Spleen (tissue), 11 donors: ENCODE results near the gene MAPKAP1. TPM values are rescaled to one million over a fixed set of nuclear protein-coding genes. Genes with fewer than 3 reads are reported as not detected.

Source experiments
- DNase-seq: peaks from one replicate; pipeline ENCODE4 v3.0.0-alpha.2; 2020
- H3K27ac ChIP-seq, 8 donors: fragments of 200-600 bp; sonication (generic) in 7 of 8; 1 replicate in 4 of 8; 2 replicates in 4 of 8; pipeline versions ENCODE4 v1.5.0 to v1.8.0; 2016 to 2021; ENCODE audit warnings: inconsistent platforms in 4 of 8, mild to moderate bottlenecking in 4 of 8, moderate library complexity in 1 of 8
- H3K27me3 ChIP-seq, 7 donors: fragments of 200-600 bp; sonication (generic) in 6 of 7; replicated peaks in 1 of 7; 1 replicate in 4 of 7; 2 replicates in 3 of 7; pipeline versions ENCODE4 v1.5.0 to v1.8.0; 2016 to 2021; ENCODE audit warnings: inconsistent platforms in 3 of 7, mild to moderate bottlenecking in 1 of 7
- H3K36me3 ChIP-seq, 6 donors: fragments of 200-600 bp; sonication (generic) in 5 of 6; 1 replicate in 4 of 6; 2 replicates in 2 of 6; pipeline versions ENCODE4 v1.5.0 to v1.8.0; 2016 to 2021; ENCODE audit warnings: inconsistent platforms in 2 of 6
- H3K4me1 ChIP-seq, 6 donors: fragments of 200-600 bp; sonication (generic) in 5 of 6; 1 replicate in 3 of 6; 2 replicates in 3 of 6; pipeline versions ENCODE4 v1.5.0 to v1.8.0; 2016 to 2021; ENCODE audit warnings: inconsistent platforms in 3 of 6
- H3K4me3 ChIP-seq, 8 donors: fragments of 200-600 bp; sonication (generic) in 7 of 8; 1 replicate in 4 of 8; 2 replicates in 4 of 8; pipeline versions ENCODE4 v1.5.0 to v1.8.0; 2016 to 2021; ENCODE audit warnings: inconsistent platforms in 4 of 8, mild to moderate bottlenecking in 4 of 8, moderate library complexity in 2 of 8
- H3K9me3 ChIP-seq, 8 donors: fragments of 200-600 bp; sonication (generic) in 7 of 8; 1 replicate in 4 of 8; 2 replicates in 4 of 8; pipeline versions ENCODE4 v1.5.0 to v1.8.0; 2016 to 2021; ENCODE audit warnings: inconsistent platforms in 4 of 8
- POLR2A ChIP-seq, 3 donors: fragments of 450-650 bp; IDR thresholded peaks; one replicate each; pipeline ENCODE4 v1.5.1; 2017; ENCODE audit warnings: antibody characterized with exemption in 3 of 3, mild to moderate bottlenecking in 1 of 3
- POLR2AphosphoS5 ChIP-seq, 3 donors: sonication (generic); formaldehyde crosslinking; IDR thresholded peaks; one replicate each; pipeline ENCODE4 v1.5.1; 2017; ENCODE audit warnings: antibody characterized with exemption in 3 of 3
- WGBS, 5 donors: extraction: QIAGEN DNeasy Blood & Tissue Kit in 3 of 5; methylation state at CpG; one replicate each; pipeline versions ENCODE4 v1.1.5 to v1.1.7; 2013 to 2018; 5-methylcytosine and 5-hydroxymethylcytosine counted together
- intact Hi-C: fragments of 100-400 bp; cut with DNase I; formaldehyde crosslinking; loops from one replicate; pipeline ENCODE4 v1.15.0; 2023; ENCODE audit warnings: low total_unique reads
- polyA plus RNA-seq, 3 donors: library from polyadenylated mRNA; stranded (reverse); fragments of 200-250 nt; gene quantifications; one replicate each; pipeline ENCODE4 v1.2.1, GENCODE V29; 2013
- total RNA-seq, 7 donors: library from RNA; depleted of rRNA in 3 of 7; stranded (reverse); fragments of >200 nt in 3 of 7; fragmentation: NEBNext Ultra II Directional in 4 of 7; extraction: Animal tissue kit (Norgen Biotek cat#: 25700) in 4 of 7; gene quantifications; one replicate each; pipeline versions ENCODE4 v1.1.0 to v1.2.1, GENCODE V29; 2016 to 2021
- TF ChIP-seq, protein P1 (sequence below), 11 experiments: fragments of 200-600 bp in 7 of 11; fragments of 450-650 bp in 4 of 11; sonication (generic) in 4 of 11; IDR thresholded peaks in 8 of 11; conservative IDR thresholded peaks in 3 of 11; 1 replicate in 7 of 11; 2 replicates in 4 of 11; pipeline versions ENCODE4 v1.4.0 to v1.8.0; 2016 to 2021; ENCODE audit warnings: antibody characterized with exemption in 11 of 11, inconsistent platforms in 4 of 11, mild to moderate bottlenecking in 1 of 11
- donor health status: healthy with polysubstance abuse.
- donor health status: DM: no; HTN: no; CAD: no; lungs with moderate emphysema.
- donor health status: DM: no; HTN: no; CAD: no.
- donor health status: Bipolar disorder and iron deficiency.
- donor health status: healthy.
- donor health status: DM: no; HTN: no; CAD: no.
- donor health status: DM: yes; HTN: yes; CAD: no.

Gene MAPKAP1
- total and polyA plus RNA-seq, 10 donors, result 37.2 to 77.2 (median 60.4) TPM

DNA sequence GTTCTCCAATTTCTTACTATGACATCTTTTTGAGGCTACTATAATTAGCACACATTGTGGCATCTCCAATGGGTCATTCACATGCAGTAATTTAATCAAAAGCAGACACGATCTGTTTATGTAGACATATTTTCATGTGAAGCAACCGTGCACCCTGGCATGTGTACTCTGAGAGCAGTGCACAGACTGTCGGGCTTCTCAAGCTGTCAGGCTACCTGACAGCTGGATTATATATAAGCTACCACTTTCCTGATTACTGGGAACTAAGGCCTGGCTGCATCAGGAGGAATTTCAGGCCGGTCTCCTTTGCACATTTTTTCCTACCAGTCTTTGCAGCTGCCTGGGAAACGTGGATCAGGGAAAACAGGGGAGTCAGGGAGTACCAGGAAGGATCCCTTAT, 197.5 kb downstream of the MAPKAP1 start:
- DNase-seq, result no peak
- 71 to 87% (median 78%) methylated on average over 5 of the region's 5 CpGs for whole genome bisulfite sequencing, 5 donors
- Histone ChIP-seq H3K4me3 (no peak overlapping the region), H3K27ac (peak overlapping the region in 1 of 8 donors; percentile 6), H3K9me3 (no peaks in the 10 kb centered on the region), H3K36me3 (peaks cover 0 to 27% (median 0%) of the 10 kb centered on the region in 6 donors), H3K4me1 (peaks cover 0 to 15% (median 3%) of the 10 kb centered on the region in 6 donors), H3K27me3 (no peaks in the 10 kb centered on the region)
- TF ChIP-seq, protein P1, sequence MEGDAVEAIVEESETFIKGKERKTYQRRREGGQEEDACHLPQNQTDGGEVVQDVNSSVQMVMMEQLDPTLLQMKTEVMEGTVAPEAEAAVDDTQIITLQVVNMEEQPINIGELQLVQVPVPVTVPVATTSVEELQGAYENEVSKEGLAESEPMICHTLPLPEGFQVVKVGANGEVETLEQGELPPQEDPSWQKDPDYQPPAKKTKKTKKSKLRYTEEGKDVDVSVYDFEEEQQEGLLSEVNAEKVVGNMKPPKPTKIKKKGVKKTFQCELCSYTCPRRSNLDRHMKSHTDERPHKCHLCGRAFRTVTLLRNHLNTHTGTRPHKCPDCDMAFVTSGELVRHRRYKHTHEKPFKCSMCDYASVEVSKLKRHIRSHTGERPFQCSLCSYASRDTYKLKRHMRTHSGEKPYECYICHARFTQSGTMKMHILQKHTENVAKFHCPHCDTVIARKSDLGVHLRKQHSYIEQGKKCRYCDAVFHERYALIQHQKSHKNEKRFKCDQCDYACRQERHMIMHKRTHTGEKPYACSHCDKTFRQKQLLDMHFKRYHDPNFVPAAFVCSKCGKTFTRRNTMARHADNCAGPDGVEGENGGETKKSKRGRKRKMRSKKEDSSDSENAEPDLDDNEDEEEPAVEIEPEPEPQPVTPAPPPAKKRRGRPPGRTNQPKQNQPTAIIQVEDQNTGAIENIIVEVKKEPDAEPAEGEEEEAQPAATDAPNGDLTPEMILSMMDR (IDR thresholded peaks at IDR 0.05 in 8 of 11, conservative IDR thresholded peaks at IDR 0.05 in 3 of 11), result no peak
- no peak for TF ChIP-seq POLR2A (IDR thresholded peaks at IDR 0.05)
- no peak for TF ChIP-seq POLR2AphosphoS5 (IDR thresholded peaks at IDR 0.05)
- intact Hi-C loops, result no loop called here

DNA sequence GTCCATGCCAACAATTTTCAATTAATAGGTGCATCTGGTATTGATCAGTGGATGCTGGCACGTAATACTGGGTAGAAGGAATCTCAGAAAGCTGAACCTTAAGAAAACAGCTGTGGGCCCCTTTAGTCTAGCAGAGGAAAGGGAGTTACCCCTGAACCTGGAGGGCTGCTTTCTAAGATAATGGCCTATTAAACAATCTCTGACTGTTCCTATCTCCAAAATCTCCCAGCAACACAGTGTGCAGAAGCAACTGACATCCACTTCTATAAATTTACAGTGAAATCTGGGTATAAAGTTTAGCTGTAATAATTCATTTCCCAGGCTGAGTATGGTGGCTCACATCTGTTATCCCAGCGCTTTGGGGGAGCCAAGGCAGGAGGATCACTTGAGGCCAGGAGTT, 198.8 kb downstream of the MAPKAP1 start:
- H3K9me3 ChIP-seq, result no peaks in the 10 kb centered on the region
- H3K36me3 ChIP-seq, result peaks cover 0 to 38% (median 2%) of the 10 kb centered on the region in 6 donors
- DNase-seq, result no peak
- H3K27me3 ChIP-seq, result no peaks in the 10 kb centered on the region
- H3K4me1 ChIP-seq, result peaks cover 0 to 4% (median 0%) of the 10 kb centered on the region in 6 donors
- 95 to 100% (median 98%) methylated on average over 2 of the region's 2 CpGs for WGBS, 5 donors
- no peak overlapping the region for H3K4me3 ChIP-seq
- no peak overlapping the region for H3K27ac ChIP-seq
- intact Hi-C loops, result no loop called here
- TF ChIP-seq, protein P1 (IDR thresholded peaks at IDR 0.05 in 8 of 11, conservative IDR thresholded peaks at IDR 0.05 in 3 of 11), result no peak
- TF ChIP-seq POLR2A (IDR thresholded peaks at IDR 0.05) (no peak), POLR2AphosphoS5 (IDR thresholded peaks at IDR 0.05) (no peak)

DNA sequence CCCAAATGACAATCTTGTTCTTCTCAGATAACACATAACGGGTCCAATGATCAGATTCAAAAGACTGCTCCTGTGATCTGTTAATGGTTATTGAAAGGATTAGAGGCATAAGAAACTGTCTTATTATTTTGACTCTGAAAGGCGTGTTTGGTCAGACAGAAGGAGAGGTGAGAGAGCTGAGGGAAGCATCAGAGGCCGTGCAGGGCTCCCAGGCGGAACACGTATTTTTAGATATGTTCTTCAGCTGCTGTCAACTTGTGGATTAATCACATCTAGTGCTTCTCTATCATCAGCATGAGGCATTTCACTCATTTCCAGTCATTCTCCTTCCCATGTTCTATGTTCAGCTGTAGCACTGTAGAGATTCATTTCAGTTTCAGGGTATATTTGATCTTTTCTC, 199.8 kb downstream of the MAPKAP1 start:
- WGBS, 5 donors, result 84 to 97% (median 95%) methylated on average over 5 of the region's 5 CpGs
- Histone ChIP-seq H3K36me3 (peaks cover 0 to 40% (median 2%) of the 10 kb centered on the region in 6 donors), H3K4me1 (no peaks in the 10 kb centered on the region), H3K4me3 (no peak overlapping the region), H3K27me3 (no peaks in the 10 kb centered on the region), H3K9me3 (no peaks in the 10 kb centered on the region), H3K27ac (peak overlapping the region in 1 of 8 donors; percentile 37)
- TF ChIP-seq, protein P1 (IDR thresholded peaks at IDR 0.05 in 8 of 11, conservative IDR thresholded peaks at IDR 0.05 in 3 of 11), result no peak
- no peak for TF ChIP-seq POLR2AphosphoS5 (IDR thresholded peaks at IDR 0.05)
- no peak for TF ChIP-seq POLR2A (IDR thresholded peaks at IDR 0.05)
- DNase-seq, result no peak
- intact Hi-C loops, result no loop called here

DNA sequence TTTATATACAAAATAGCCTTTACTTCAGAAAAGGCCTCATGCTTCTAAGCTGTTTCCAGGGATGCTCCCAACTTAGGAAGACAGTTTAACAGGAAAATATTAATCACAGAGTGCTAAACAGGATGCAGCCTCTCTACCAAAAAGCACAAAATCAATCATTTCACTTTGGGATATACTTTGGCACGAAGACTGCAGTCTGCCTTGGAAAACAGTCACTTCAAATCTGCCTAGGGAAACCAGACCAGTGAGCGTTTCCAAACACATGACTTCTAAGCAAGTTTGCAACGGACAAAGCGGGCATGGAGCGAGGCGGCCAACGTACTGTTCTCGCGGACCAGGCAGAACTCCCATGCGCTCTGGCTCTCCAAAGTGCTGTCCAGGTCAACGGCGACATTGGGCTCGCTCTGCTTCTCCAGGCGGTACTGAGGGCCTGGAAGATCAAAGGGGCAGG, 201.0 kb downstream of the MAPKAP1 start:
- Histone ChIP-seq H3K9me3 (no peaks in the 10 kb centered on the region), H3K4me1 (no peaks in the 10 kb centered on the region), H3K4me3 (no peak overlapping the region), H3K27me3 (no peaks in the 10 kb centered on the region), H3K36me3 (peaks cover 0 to 43% (median 2%) of the 10 kb centered on the region in 6 donors), H3K27ac (peak overlapping the region in 6 of 8 donors; percentile 13 to 48 (median 33))
- intact Hi-C loops, result no loop called here
- 76 to 89% (median 86%) methylated on average over 14 of the region's 14 CpGs for WGBS, 5 donors
- TF ChIP-seq POLR2AphosphoS5 (IDR thresholded peaks at IDR 0.05), result peak in 2 of 3 donors; percentile 7 to 35
- TF ChIP-seq, protein P1 (IDR thresholded peaks at IDR 0.05 in 8 of 11, conservative IDR thresholded peaks at IDR 0.05 in 3 of 11), result no peak
- DNase-seq, result no peak
